ENCODE data around the gene CDC42BPA. TPM values are rescaled to one million over a fixed set of nuclear protein-coding genes. Genes with fewer than 3 reads are reported as not detected.

The CDC42BPA gene
- total and polyA plus RNA-seq, 2 experiments from 2014 or later: 25.1 to 25.2 TPM

DNA sequence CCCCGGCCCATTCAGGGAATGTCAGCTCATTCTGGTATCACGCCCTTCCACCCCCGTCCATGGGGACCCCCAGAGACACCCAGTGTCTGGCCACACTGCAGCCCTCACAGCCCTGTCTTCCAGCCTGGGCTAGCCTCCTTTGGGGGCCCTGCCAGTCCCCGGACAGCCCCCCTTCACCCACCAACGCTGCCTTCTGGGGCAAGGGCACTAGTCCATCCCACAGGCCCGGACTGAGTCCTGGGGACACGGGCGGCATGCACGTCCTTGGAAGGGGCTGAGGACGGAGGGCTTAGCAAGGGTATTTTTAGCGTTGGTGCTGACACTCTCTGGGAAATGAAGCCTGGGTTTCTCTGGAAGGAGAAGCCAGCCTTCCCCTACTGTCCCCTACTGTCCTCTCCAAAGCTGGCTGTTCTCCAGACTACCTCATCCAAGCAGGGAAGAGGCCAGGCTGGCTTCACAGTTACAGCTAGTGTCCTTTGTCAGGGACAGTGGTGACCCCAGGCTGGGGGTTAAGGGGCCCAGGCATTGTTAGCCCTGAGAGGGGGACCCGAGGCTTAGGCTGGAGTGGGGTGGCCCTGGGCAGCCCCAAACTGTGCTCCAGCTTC, 338.7 kb downstream of the CDC42BPA start:
- H3K36me3 ChIP-seq: no peaks in the 10 kb centered on the region
- no peak overlapping the region for H3K4me3 ChIP-seq
- peak in 1 of 2 donors; percentile 68 for DNase-seq (ENCODE audit: low read depth in 1 of 2, low spot score in 1 of 2)
- no peaks in the 10 kb centered on the region for H3K27me3 ChIP-seq
- peaks cover 28% of the 10 kb centered on the region for H3K4me1 ChIP-seq (ENCODE audit: low read depth)
- TF ChIP-seq, protein P1, sequence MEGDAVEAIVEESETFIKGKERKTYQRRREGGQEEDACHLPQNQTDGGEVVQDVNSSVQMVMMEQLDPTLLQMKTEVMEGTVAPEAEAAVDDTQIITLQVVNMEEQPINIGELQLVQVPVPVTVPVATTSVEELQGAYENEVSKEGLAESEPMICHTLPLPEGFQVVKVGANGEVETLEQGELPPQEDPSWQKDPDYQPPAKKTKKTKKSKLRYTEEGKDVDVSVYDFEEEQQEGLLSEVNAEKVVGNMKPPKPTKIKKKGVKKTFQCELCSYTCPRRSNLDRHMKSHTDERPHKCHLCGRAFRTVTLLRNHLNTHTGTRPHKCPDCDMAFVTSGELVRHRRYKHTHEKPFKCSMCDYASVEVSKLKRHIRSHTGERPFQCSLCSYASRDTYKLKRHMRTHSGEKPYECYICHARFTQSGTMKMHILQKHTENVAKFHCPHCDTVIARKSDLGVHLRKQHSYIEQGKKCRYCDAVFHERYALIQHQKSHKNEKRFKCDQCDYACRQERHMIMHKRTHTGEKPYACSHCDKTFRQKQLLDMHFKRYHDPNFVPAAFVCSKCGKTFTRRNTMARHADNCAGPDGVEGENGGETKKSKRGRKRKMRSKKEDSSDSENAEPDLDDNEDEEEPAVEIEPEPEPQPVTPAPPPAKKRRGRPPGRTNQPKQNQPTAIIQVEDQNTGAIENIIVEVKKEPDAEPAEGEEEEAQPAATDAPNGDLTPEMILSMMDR (IDR thresholded peaks at IDR 0.05; ENCODE audit: low read depth, low read length): no peak
- no peaks in the 10 kb centered on the region for H3K9me3 ChIP-seq (ENCODE audit: low read depth)
- peak overlapping the region; percentile 93 for H3K27ac ChIP-seq

DNA sequence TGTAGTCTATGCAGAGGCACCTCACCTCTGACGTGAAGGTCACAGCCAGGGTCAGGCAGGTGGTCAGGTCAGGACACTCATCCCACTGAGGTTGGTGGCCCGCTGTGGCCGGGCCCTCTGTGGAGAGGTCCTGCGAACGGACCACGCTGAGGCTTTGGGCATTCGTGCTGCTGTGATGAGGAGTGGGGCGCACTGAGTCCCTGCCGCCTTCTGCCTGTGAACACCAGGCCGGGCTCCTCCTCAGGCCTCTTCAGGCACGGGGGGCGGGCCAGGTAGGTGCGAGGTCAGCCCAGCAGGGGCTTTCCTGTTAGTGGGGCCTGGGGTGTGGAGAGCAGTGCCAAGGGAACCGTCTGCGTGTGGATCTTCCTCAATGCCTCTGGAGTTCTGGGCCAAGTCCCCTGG, 339.2 kb downstream of the CDC42BPA start:
- H3K9me3 ChIP-seq (ENCODE audit: low read depth): no peaks in the 10 kb centered on the region
- peak overlapping the region; percentile 93 for H3K27ac ChIP-seq
- no peak overlapping the region for H3K4me3 ChIP-seq
- TF ChIP-seq, protein P1 (IDR thresholded peaks at IDR 0.05; ENCODE audit: low read depth, low read length): no peak
- no peak for DNase-seq (ENCODE audit: low read depth in 1 of 2, low spot score in 1 of 2)
- no peaks in the 10 kb centered on the region for H3K36me3 ChIP-seq
- no peaks in the 10 kb centered on the region for H3K27me3 ChIP-seq
- H3K4me1 ChIP-seq (ENCODE audit: low read depth): peaks cover 30% of the 10 kb centered on the region

DNA sequence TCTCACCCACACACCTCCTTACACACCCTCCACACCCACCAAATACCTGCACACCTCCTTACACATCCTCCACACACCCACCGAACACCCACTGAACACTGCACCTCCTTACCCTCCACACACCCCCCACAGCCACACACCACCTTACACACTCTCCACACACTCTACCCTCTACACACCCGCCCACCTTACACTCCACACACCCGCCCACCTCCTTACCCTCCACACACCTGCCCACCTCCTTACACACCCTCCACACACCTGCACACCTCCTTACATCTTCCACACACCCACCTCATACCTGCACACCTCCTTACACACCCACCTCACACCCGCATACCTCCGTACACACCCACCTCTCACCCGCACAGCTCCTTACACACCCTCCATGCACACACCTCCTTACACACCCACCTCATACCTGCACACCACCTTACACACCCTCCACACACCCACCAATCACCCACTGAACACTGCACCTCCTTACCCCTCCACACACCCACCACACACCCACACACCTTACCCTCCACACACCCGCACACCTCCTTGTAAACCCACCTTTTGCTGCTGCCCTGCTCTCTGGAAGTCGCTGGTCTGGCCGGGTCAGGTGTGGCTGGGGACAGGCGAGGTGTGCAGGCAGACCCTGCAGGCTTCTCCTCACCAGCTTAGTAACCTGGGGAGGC, 339.7 kb downstream of the CDC42BPA start:
- DNase-seq (ENCODE audit: low read depth in 1 of 2, low spot score in 1 of 2): no peak
- Histone ChIP-seq H3K9me3 (ENCODE audit: low read depth) (no peaks in the 10 kb centered on the region), H3K4me3 (no peak overlapping the region), H3K27me3 (no peaks in the 10 kb centered on the region), H3K36me3 (no peaks in the 10 kb centered on the region), H3K27ac (peak overlapping the region; percentile 93), H3K4me1 (ENCODE audit: low read depth) (peaks cover 34% of the 10 kb centered on the region)
- TF ChIP-seq, protein P1 (IDR thresholded peaks at IDR 0.05; ENCODE audit: low read depth, low read length): no peak

DNA sequence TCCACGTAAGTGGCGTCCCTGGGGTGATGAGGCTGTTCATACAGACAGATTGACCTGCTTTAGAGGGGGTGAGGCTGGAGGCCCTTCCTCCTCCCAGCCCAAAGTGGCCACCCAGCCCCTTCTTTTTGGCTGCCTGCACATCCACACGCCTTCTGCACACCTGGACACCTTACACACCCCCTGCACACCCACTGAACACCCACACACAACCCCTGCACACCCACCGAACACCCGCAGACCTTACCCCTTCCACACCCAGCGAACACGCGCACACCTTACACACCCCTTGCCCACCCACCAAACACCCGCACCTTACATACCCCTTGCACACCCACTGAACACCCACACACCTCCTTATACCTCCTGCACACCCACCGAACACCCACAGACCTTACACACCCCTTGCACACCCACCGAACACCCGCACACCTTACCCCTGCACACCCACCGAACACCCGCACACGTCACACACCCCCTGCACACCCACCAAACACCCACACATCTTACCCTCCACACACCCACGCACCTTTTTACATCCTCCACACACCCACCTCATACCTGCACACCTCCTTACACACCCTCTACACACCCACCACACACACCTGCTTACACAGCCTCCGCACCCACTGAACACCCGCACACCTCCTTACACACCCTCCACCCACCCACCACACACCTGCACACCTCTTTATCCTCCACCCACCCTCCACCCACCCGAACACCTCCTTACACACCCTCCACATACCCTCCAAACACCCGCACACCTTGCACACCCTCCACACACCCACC, 340.5 kb downstream of the CDC42BPA start:
- H3K4me1 ChIP-seq (ENCODE audit: low read depth): peaks cover 37% of the 10 kb centered on the region
- H3K4me3 ChIP-seq: no peak overlapping the region
- no peaks in the 10 kb centered on the region for H3K27me3 ChIP-seq
- no peaks in the 10 kb centered on the region for H3K9me3 ChIP-seq (ENCODE audit: low read depth)
- DNase-seq (ENCODE audit: low read depth in 1 of 2, low spot score in 1 of 2): no peak
- no peak overlapping the region for H3K27ac ChIP-seq
- TF ChIP-seq, protein P1 (IDR thresholded peaks at IDR 0.05; ENCODE audit: low read depth, low read length): no peak
- no peaks in the 10 kb centered on the region for H3K36me3 ChIP-seq

DNA sequence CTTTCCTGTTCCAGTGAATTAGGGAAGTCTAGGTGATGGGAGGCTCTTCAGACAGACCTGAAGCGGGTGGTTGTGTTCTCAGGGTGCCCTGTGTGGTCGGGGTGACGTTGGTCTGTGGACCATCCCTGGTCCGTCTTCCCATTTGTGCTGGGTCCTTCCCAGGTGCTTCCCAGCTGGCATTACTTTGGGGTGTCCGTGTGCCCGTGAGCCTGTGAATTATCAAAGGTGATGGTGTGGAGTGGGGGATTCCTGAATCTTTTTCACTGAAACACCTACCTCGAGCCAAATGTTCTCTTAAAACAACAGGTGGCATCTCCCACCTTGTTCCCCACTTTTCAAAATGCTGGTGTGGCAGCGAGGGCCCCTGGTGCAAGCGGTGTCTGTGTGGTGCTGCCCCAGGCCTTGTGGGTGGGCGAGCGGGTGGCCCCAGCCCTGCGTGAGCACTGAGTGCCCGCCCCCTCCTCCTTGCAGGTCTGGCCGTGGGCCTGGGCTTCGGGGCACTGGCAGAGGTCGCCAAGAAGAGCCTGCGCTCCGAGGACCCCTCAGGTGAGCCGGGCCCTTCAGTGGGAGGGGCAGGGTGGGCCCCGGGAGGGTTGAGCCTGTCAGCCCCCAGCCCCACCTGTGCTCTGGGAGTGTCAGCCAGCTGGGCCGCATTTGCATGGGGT, 341.2 kb downstream of the CDC42BPA start:
- TF ChIP-seq, protein P1 (IDR thresholded peaks at IDR 0.05; ENCODE audit: low read depth, low read length): no peak
- no peak overlapping the region for H3K27ac ChIP-seq
- H3K4me3 ChIP-seq: no peak overlapping the region
- H3K9me3 ChIP-seq (ENCODE audit: low read depth): no peaks in the 10 kb centered on the region
- H3K4me1 ChIP-seq (ENCODE audit: low read depth): peaks cover 37% of the 10 kb centered on the region
- H3K27me3 ChIP-seq: no peaks in the 10 kb centered on the region
- DNase-seq (ENCODE audit: low read depth in 1 of 2, low spot score in 1 of 2): no peak
- H3K36me3 ChIP-seq: no peaks in the 10 kb centered on the region

Measured in cardiac muscle cell (in vitro differentiated cells and primary cell).